C4-2B (cell line): Measurements from ENCODE around the gene NECTIN2.

Experiments
- ZFX ChIP-seq: fragments of 450-650 bp; IDR thresholded peaks from 2 replicates; pipeline ENCODE4 v1.6.1; 2017
- TF ChIP-seq, protein P1 (sequence below): fragments of 450-650 bp; conservative IDR thresholded peaks from 2 replicates; pipeline ENCODE4 v1.5.1; 2017; ENCODE audit warnings: mild to moderate bottlenecking

DNA sequence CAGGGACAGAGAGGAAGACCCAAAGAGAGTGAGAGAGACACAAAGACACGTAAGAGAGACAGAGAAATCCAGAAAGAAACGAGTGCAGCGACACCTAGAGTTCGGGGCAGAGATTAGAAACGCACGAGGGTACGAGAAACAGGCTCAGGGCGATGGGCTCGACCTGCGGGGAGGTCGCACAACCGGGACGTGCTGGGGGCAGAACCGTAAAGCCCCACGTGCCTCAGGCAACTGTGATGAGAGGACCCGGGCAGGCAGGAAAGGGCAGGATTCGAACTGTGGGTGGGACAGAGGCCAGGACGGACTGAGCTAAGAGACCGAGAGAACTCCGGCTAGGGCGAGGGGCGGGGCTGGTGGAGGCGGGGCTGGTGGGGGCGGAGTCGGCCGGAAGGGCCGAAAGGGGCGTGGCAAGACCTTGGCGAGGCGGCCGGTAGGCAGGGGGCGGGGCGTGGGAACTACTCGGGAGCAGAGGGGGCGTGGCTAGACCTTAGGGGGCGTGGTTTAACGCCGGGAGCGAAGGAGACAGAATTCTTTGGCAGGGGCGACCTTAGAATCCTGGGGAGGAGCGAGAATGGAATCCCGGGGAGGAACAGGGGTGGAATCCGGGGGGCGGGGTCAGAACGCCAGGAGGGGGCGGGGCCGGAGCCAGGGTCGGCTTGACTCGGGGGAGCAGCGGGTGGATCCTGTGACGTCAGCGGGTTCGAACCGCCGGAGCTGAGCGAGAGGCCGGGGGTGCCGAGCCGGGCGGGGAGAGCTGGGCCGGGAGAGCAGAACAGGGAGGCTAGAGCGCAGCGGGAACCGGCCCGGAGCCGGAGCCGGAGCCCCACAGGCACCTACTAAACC lies at the start of gene NECTIN2:
- TF ChIP-seq, protein P1, sequence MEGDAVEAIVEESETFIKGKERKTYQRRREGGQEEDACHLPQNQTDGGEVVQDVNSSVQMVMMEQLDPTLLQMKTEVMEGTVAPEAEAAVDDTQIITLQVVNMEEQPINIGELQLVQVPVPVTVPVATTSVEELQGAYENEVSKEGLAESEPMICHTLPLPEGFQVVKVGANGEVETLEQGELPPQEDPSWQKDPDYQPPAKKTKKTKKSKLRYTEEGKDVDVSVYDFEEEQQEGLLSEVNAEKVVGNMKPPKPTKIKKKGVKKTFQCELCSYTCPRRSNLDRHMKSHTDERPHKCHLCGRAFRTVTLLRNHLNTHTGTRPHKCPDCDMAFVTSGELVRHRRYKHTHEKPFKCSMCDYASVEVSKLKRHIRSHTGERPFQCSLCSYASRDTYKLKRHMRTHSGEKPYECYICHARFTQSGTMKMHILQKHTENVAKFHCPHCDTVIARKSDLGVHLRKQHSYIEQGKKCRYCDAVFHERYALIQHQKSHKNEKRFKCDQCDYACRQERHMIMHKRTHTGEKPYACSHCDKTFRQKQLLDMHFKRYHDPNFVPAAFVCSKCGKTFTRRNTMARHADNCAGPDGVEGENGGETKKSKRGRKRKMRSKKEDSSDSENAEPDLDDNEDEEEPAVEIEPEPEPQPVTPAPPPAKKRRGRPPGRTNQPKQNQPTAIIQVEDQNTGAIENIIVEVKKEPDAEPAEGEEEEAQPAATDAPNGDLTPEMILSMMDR: 0 out of 2 replicates have a peak, but pooled peaks have one; percentile 9
- no peak for TF ChIP-seq ZFX
